Inflammatory macrophage treated with lipopolysaccharide for 4 hours (primary cell): ENCODE data around the gene CENPA.
A peak's percentile ranks its signal among the peaks of the same experiment; 100 is the strongest.

Experiments
- DNase-seq: peaks from one replicate; pipeline ENCODE4 v3.0.0-alpha.2; 2020

The CENPA gene

GRCh38 chr2:26763019-26763418 is 22.8 kb upstream of the CENPA start:
- no peak for DNase-seq

GRCh38 chr2:26764078-26764887 is 21.6 kb upstream of the CENPA start, which contains the start of gene SLC35F6:
Gene SLC35F6 (plus strand): TSS chr2:26764284. CDS start chr2:26764350, 66 bp downstream.
- peak; percentile 86 for DNase-seq

- peak; percentile 28 for DNase-seq
These were observed 20.9 kb upstream of the CENPA start for GRCh38 chr2:26764906-26765305.

GRCh38 chr2:26765475-26766200 is 20.2 kb upstream of the CENPA start:
- DNase-seq, result no peak

- no peak for DNase-seq
These were observed 18.7 kb upstream of the CENPA start for GRCh38 chr2:26767129-26767528.

GRCh38 chr2:26767894-26768487 is 17.9 kb upstream of the CENPA start:
- DNase-seq, result no peak

- DNase-seq, result no peak
These were observed 17.1 kb upstream of the CENPA start for GRCh38 chr2:26768759-26769088.

- DNase-seq, result peak; percentile 97
These were observed 16.6 kb upstream of the CENPA start for GRCh38 chr2:26769089-26769761.

- DNase-seq, result peak; percentile 47
These were observed 14.8 kb upstream of the CENPA start for GRCh38 chr2:26770986-26771586.

GRCh38 chr2:26772064-26773001 is 13.5 kb upstream of the CENPA start:
- peak; percentile 78 for DNase-seq

GRCh38 chr2:26776195-26776800 is 9.6 kb upstream of the CENPA start:
- DNase-seq, result no peak

- no peak for DNase-seq
These were observed 7.8 kb upstream of the CENPA start for GRCh38 chr2:26778098-26778497.

GRCh38 chr2:26778507-26778906 is 7.3 kb upstream of the CENPA start:
- no peak for DNase-seq

GRCh38 chr2:26780203-26780760 is 5.6 kb upstream of the CENPA start:
- DNase-seq, result no peak

GRCh38 chr2:26782876-26783704 is 2.8 kb upstream of the CENPA start:
- DNase-seq, result no peak

GRCh38 chr2:26784570-26785234 is 1.2 kb upstream of the CENPA start:
- no peak for DNase-seq

GRCh38 chr2:26786207-26787028 is 562 bp downstream of the CENPA start:
- peak; percentile 40 for DNase-seq

- no peak for DNase-seq
These were observed 6.9 kb downstream of the CENPA start for GRCh38 chr2:26792720-26793119.
